Uterus (tissue), 4 donors: ENCODE measurements around the gene ACP6. TPM values are rescaled to one million over a fixed set of nuclear protein-coding genes. Genes with fewer than 3 reads are reported as not detected.

Source experiments
- DNase-seq, 2 donors: peaks; one replicate each; pipeline ENCODE4 v3.0.0-alpha.2; 2019 to 2020
- H3K27ac ChIP-seq, 2 donors: fragments of 200-600 bp; sonication (generic); 1 replicate in 1 of 2; 2 replicates in 1 of 2; pipeline ENCODE4 v1.5.1; 2016 to 2018
- H3K27me3 ChIP-seq, 2 donors: fragments of 200-600 bp; sonication (generic); one replicate each; pipeline ENCODE4 v1.5.1; 2018 to 2019; ENCODE audit warnings: control low read depth in 1 of 2
- H3K36me3 ChIP-seq, 2 donors: fragments of 200-600 bp; sonication (generic); one replicate each; pipeline ENCODE4 v1.5.1; 2019; ENCODE audit warnings: control low read depth in 1 of 2
- H3K4me1 ChIP-seq, 2 donors: fragments of 200-600 bp; sonication (generic); one replicate each; pipeline ENCODE4 v1.5.1; 2018 to 2019; ENCODE audit warnings: control low read depth in 1 of 2
- H3K4me3 ChIP-seq, 2 donors: fragments of 200-600 bp; sonication (generic); 1 replicate in 1 of 2; 2 replicates in 1 of 2; pipeline ENCODE4 v1.5.1; 2018 to 2019; ENCODE audit warnings: mild to moderate bottlenecking in 1 of 2
- H3K9me3 ChIP-seq, 2 donors: fragments of 200-600 bp; sonication (generic); one replicate each; pipeline ENCODE4 v1.5.1; 2019; ENCODE audit warnings: control low read depth in 1 of 2
- POLR2A ChIP-seq, 2 donors: fragments of 450-650 bp; IDR thresholded peaks; one replicate each; pipeline ENCODE4 v1.6.1; 2016; ENCODE audit warnings: antibody characterized with exemption in 2 of 2, mild to moderate bottlenecking in 1 of 2, moderate library complexity in 1 of 2
- intact Hi-C: fragments of 100-400 bp; cut with DNase I; formaldehyde crosslinking; loops from one replicate; pipeline ENCODE4 v1.15.1; 2023; ENCODE audit warnings: low total_unique reads
- total RNA-seq, 4 donors: library from RNA; depleted of rRNA in 3 of 4; stranded (reverse); fragments of >200 nt in 3 of 4; gene quantifications; one replicate each; pipeline versions ENCODE4 v1.1.0 to v1.2.4, GENCODE V29; 2014 to 2023
- TF ChIP-seq, protein P1 (sequence below), 4 experiments: fragments of 200-600 bp in 2 of 4; fragments of 450-650 bp in 2 of 4; sonication (generic) in 2 of 4; IDR thresholded peaks; one replicate each; pipeline ENCODE4 v1.5.1; 2016 to 2019; ENCODE audit warnings: antibody characterized with exemption in 4 of 4, mild to moderate bottlenecking in 2 of 4, moderate library complexity in 1 of 4
- donor health status: DM: yes; HTN: yes; CAD: no.

ACP6 gene
- total RNA-seq, 4 donors from 2014 or later = 3.6 to 29.3 (median 9.7) TPM

DNA sequence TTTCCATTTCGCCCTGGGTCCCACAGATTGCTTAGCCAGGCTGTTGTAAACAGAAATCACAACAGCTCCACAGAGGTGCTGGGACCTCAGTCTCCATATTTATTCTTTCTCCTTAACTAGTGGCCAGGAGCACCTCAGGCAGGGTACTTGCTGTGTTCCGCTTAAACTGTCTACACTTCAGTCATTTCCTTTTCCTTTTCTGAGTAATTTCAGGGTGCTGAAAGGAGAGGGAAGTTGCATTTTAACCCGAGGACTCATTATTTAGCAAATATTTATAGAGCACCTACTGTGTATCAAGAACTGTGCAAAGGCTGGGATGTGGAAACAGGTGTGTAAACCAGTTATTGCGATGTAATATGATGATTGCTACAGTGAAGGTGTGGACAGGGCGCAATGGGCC, 41.9 kb downstream of the ACP6 start:
- Histone ChIP-seq H3K36me3 (no peaks in the 10 kb centered on the region), H3K9me3 (no peaks in the 10 kb centered on the region), H3K27me3 (no peaks in the 10 kb centered on the region), H3K4me3 (no peak overlapping the region), H3K27ac (no peak overlapping the region), H3K4me1 (no peaks in the 10 kb centered on the region)
- intact Hi-C loops = loop anchor here (5.0 kb wide), 1 partner anchor 131 kb away; no protein-coding TSS in a partner anchor
- DNase-seq = no peak
- TF ChIP-seq POLR2A (IDR thresholded peaks at IDR 0.05) = no peak
- TF ChIP-seq, protein P1, sequence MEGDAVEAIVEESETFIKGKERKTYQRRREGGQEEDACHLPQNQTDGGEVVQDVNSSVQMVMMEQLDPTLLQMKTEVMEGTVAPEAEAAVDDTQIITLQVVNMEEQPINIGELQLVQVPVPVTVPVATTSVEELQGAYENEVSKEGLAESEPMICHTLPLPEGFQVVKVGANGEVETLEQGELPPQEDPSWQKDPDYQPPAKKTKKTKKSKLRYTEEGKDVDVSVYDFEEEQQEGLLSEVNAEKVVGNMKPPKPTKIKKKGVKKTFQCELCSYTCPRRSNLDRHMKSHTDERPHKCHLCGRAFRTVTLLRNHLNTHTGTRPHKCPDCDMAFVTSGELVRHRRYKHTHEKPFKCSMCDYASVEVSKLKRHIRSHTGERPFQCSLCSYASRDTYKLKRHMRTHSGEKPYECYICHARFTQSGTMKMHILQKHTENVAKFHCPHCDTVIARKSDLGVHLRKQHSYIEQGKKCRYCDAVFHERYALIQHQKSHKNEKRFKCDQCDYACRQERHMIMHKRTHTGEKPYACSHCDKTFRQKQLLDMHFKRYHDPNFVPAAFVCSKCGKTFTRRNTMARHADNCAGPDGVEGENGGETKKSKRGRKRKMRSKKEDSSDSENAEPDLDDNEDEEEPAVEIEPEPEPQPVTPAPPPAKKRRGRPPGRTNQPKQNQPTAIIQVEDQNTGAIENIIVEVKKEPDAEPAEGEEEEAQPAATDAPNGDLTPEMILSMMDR (IDR thresholded peaks at IDR 0.05) = no peak

DNA sequence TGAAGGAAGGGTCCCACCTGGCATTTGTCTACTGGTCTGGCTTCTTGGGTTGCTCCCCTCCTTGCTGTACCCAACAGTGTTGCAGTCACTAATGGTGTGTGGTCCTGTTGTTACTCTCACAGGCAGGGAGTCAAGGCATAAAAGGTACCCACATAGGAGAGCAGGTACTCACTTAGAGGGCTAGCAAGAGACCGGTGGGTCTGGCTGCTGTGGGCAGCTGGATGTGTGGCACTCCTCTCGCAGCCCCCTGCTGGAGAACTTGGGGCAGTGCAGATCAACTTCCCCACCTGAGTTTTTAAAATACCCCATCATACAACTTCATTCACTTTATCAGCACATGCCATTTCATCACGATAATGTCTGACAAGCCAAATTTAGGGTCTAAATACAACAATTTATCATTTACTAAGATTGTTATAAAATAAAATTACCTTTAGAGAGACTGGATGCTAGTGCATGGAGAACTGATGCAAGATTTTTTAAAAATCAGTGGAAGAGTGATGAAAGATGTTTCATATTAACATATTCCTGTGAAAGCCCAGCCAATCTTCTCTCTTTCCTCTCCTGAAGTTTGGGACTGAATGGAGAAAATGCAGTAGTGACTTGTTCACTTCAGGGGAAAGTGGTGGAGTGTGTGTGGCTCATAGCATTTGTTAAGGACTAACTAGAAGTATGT, 42.8 kb downstream of the ACP6 start:
- peak; percentile 43 to 58 for DNase-seq
- Histone ChIP-seq H3K4me1 (no peaks in the 10 kb centered on the region), H3K4me3 (no peak overlapping the region), H3K9me3 (no peaks in the 10 kb centered on the region), H3K27ac (peak overlapping the region in 1 of 2 donors; percentile 30), H3K36me3 (no peaks in the 10 kb centered on the region), H3K27me3 (no peaks in the 10 kb centered on the region)
- intact Hi-C loops = loop anchor here (5.0 kb wide), 1 partner anchor 130 kb away; no protein-coding TSS in a partner anchor
- TF ChIP-seq, protein P1 (IDR thresholded peaks at IDR 0.05) = peak; percentile 69 to 86 (median 82)
- no peak for TF ChIP-seq POLR2A (IDR thresholded peaks at IDR 0.05)

DNA sequence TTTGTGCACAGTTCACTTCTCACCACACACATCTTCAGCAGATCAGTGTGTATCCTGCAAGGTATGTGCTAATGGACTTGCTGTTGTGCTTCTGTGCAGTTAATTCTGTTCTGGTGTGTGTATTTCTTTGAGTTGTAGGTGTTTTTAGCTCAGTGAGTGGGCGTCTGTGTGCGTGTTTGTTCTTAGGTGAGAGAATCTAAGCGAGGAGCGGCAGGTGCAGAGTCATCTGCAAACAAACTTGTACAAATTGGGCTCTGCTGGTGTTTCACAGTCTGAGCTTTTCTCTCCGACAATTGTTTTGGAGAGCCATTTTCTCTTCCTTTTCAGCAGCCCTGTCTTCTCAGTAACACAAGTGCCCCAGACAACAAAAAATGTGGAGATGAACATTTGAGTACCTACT, 43.6 kb downstream of the ACP6 start:
- DNase-seq = no peak
- intact Hi-C loops = loop anchor here (5.0 kb wide), 1 partner anchor 129 kb away; no protein-coding TSS in a partner anchor
- H3K27ac ChIP-seq = peak overlapping the region in 1 of 2 donors; percentile 72

DNA sequence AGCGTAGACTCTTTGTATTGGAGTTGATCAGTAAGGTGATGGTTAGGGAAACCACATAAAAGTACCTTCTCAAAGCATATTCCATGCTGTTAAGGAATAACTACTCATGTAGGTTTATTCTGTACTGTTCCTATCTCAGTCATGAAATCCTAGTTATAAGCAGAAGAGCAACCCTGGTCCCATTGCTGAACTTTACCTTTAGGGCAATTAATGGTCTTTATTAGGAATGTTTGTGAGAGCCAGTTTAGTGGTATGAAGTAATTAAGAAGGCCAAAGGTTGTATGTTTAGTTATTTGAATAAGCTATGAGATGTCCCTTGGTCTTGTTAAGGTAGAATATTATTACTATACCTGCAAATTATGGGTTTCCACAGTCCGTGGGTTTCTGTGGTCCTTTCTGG, 44.0 kb downstream of the ACP6 start:
- no peaks in the 10 kb centered on the region for H3K27me3 ChIP-seq
- intact Hi-C loops = loop anchor here (5.0 kb wide), 1 partner anchor 129 kb away; no protein-coding TSS in a partner anchor

More for the DNA sequence above, 43.6 kb downstream of the ACP6 start:
- H3K4me3 ChIP-seq = no peak overlapping the region
- no peaks in the 10 kb centered on the region for H3K27me3 ChIP-seq
- H3K36me3 ChIP-seq = no peaks in the 10 kb centered on the region
- no peaks in the 10 kb centered on the region for H3K4me1 ChIP-seq
- no peak for TF ChIP-seq POLR2A (IDR thresholded peaks at IDR 0.05)
- TF ChIP-seq, protein P1 (IDR thresholded peaks at IDR 0.05) = no peak
- H3K9me3 ChIP-seq = no peaks in the 10 kb centered on the region

More for the DNA sequence above, 44.0 kb downstream of the ACP6 start:
- H3K4me1 ChIP-seq = no peaks in the 10 kb centered on the region
- no peak for DNase-seq
- H3K36me3 ChIP-seq = no peaks in the 10 kb centered on the region
- no peaks in the 10 kb centered on the region for H3K9me3 ChIP-seq
- no peak overlapping the region for H3K4me3 ChIP-seq
- TF ChIP-seq, protein P1 (IDR thresholded peaks at IDR 0.05) = no peak
- no peak for TF ChIP-seq POLR2A (IDR thresholded peaks at IDR 0.05)
- peak overlapping the region; percentile 50 to 72 for H3K27ac ChIP-seq
